ENCODE results near the gene HACL1. TPM values are rescaled to one million over a fixed set of nuclear protein-coding genes. Genes with fewer than 3 reads are reported as not detected.
"Not testable (repeated sequence)": the region's sequence is repeated elsewhere in the genome, so short reads cannot be mapped to it uniquely, and the experiment has no call there.

Gene HACL1
- total RNA-seq, 6 experiments from 2014 or later = 28.9 to 37.4 (median 32.9) TPM

GRCh38 chr3:15606434-15606891, 5.1 kb upstream of the HACL1 start:
- intact Hi-C loops (cut with DNase I) = no loop called here
- Histone ChIP-seq H3K27ac (peak overlapping the region; percentile 9 to 84 (median 15)), H3K4me3 (no peak overlapping the region), H3K9me3 (no peaks in the 10 kb centered on the region), H3K4me1 (peaks cover 0 to 86% (median 41%) of the 10 kb centered on the region in 4 donors), H3K27me3 (no peaks in the 10 kb centered on the region), H3K36me3 (no peaks in the 10 kb centered on the region)
- 23% methylated on average over 2 of the region's 2 CpGs for WGBS (ENCODE audit: insufficient coverage, low coverage, low lambda C conversion rate, missing lambda C conversion rate)
- TF ChIP-seq CTCF (IDR thresholded peaks at IDR 0.05) (no peak), POLR2A (IDR thresholded peaks at IDR 0.05) (peak; percentile 20)
- DNase-seq (peak in 1 of 3 donors; percentile 69), ATAC-seq (peak; percentile 41 to 62 (median 47))

- intact Hi-C loops (cut with DNase I); H3K9me3 ChIP-seq; H3K4me3 ChIP-seq; H3K36me3 ChIP-seq; ATAC-seq; DNase-seq; H3K27me3 ChIP-seq: not testable (repeated sequence)
- peaks cover 0 to 79% (median 35%) of the 10 kb centered on the region in 4 donors for H3K4me1 ChIP-seq
- peak overlapping the region; percentile 2 to 84 (median 30) for H3K27ac ChIP-seq
- 43% methylated on average over 1 of the region's 1 CpG for WGBS (ENCODE audit: insufficient coverage, low coverage, low lambda C conversion rate, missing lambda C conversion rate)
Measured at GRCh38 chr3:15604584-15604983, 3.2 kb upstream of the HACL1 start.

- ATAC-seq; H3K27me3 ChIP-seq; H3K9me3 ChIP-seq; H3K36me3 ChIP-seq; intact Hi-C loops (cut with DNase I); DNase-seq: not testable (repeated sequence)
- H3K27ac ChIP-seq = peak overlapping the region; percentile 65 to 84 (median 69)
- 79% methylated on average over 3 of the region's 3 CpGs for WGBS (ENCODE audit: insufficient coverage, low coverage, low lambda C conversion rate, missing lambda C conversion rate)
- peak overlapping the region in 2 of 3 donors; percentile 77 to 85 for H3K4me3 ChIP-seq
- H3K4me1 ChIP-seq = peaks cover 0 to 78% (median 28%) of the 10 kb centered on the region in 4 donors
Measured at GRCh38 chr3:15602816-15603215, 1.4 kb upstream of the HACL1 start.

GRCh38 chr3:15602146-15602536, 772 bp upstream of the HACL1 start:
- no peak for DNase-seq
- peaks cover 0 to 78% (median 24%) of the 10 kb centered on the region in 4 donors for H3K4me1 ChIP-seq
- no peaks in the 10 kb centered on the region for H3K27me3 ChIP-seq
- WGBS (ENCODE audit: insufficient coverage, low coverage, low lambda C conversion rate, missing lambda C conversion rate) = under 1% methylated on average over 9 of the region's 9 CpGs
- intact Hi-C loops (cut with DNase I) = no loop called here
- TF ChIP-seq POLR2A (IDR thresholded peaks at IDR 0.05) (no peak), CTCF (IDR thresholded peaks at IDR 0.05) (no peak)
- H3K9me3 ChIP-seq = no peaks in the 10 kb centered on the region
- peak overlapping the region; percentile 65 to 84 (median 69) for H3K27ac ChIP-seq
- peak overlapping the region; percentile 72 to 85 (median 77) for H3K4me3 ChIP-seq
- peaks cover 0 to 7% (median 0%) of the 10 kb centered on the region in 4 donors for H3K36me3 ChIP-seq
- ATAC-seq = peak; percentile 3 to 7 (median 5)

- ATAC-seq (peak in 1 of 4 donors; percentile 1), DNase-seq (no peak)
- peak overlapping the region; percentile 72 to 85 (median 77) for H3K4me3 ChIP-seq
- H3K36me3 ChIP-seq = peaks cover 0 to 10% (median 0%) of the 10 kb centered on the region in 4 donors
- H3K4me1 ChIP-seq = peaks cover 0 to 71% (median 18%) of the 10 kb centered on the region in 4 donors
- H3K27me3 ChIP-seq = no peaks in the 10 kb centered on the region
- 1% methylated on average over 19 of the region's 19 CpGs for WGBS (ENCODE audit: insufficient coverage, low coverage, low lambda C conversion rate, missing lambda C conversion rate)
- peak overlapping the region; percentile 65 to 84 (median 66) for H3K27ac ChIP-seq
- no peaks in the 10 kb centered on the region for H3K9me3 ChIP-seq
- intact Hi-C loops (cut with DNase I) = no loop called here
- no peak for TF ChIP-seq CTCF (IDR thresholded peaks at IDR 0.05)
Measured at GRCh38 chr3:15601046-15601398, 347 bp downstream of the HACL1 start.

Measured in right lobe of liver (tissue), 6 donors.